ENCODE results near the gene ARFIP2.

DNA sequence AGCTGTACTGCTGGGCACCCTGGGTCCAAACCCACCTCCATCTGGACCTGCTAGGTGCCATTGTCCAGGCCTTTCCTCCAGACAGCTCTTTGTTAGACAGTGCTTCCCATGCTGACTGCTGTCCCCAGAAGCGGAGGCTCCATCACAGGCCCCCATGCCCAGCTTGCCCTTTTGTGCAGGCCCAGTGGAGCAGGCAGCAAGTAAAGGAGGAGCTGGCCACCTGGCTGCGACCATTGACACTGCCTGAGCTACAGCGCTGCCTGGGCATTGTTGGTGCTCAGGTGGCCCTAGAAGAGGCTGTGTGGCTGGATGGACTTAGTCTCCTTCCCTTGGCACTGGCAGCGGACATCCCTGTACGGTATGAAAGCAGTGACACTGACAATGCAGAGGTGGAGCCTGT lies 17.4 kb upstream of the ARFIP2 start:
- TF ChIP-seq, protein P1, sequence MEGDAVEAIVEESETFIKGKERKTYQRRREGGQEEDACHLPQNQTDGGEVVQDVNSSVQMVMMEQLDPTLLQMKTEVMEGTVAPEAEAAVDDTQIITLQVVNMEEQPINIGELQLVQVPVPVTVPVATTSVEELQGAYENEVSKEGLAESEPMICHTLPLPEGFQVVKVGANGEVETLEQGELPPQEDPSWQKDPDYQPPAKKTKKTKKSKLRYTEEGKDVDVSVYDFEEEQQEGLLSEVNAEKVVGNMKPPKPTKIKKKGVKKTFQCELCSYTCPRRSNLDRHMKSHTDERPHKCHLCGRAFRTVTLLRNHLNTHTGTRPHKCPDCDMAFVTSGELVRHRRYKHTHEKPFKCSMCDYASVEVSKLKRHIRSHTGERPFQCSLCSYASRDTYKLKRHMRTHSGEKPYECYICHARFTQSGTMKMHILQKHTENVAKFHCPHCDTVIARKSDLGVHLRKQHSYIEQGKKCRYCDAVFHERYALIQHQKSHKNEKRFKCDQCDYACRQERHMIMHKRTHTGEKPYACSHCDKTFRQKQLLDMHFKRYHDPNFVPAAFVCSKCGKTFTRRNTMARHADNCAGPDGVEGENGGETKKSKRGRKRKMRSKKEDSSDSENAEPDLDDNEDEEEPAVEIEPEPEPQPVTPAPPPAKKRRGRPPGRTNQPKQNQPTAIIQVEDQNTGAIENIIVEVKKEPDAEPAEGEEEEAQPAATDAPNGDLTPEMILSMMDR (IDR thresholded peaks at IDR 0.05 in 8 of 11, conservative IDR thresholded peaks at IDR 0.05 in 3 of 11), result no peak
- TF ChIP-seq POLR2AphosphoS5 (IDR thresholded peaks at IDR 0.05) (no peak), POLR2A (IDR thresholded peaks at IDR 0.05) (no peak)

Measured in spleen (tissue), 7 donors.